Panc1 (cell line): ENCODE results near the gene C13orf42. TPM values are rescaled to one million over a fixed set of nuclear protein-coding genes. Genes with fewer than 3 reads are reported as not detected.

Experiments
- ATAC-seq: fragments of 200-7000 bp; cut with Tn5 transposase; 2 replicates; pipeline ENCODE4 v1.9.1; 2020; ENCODE audit warnings: mild to moderate bottlenecking, moderate library complexity
- BruUV-seq: library from RNA; stranded (reverse); fragments of 400-500 nt; replicated peaks from 2 replicates; lab custom pipeline; 2021; lab: Mats Ljungman, UMichigan
- CTCF ChIA-PET: fragments of 300-600 bp; sonication (Branson Sonifier 250); formaldehyde crosslinking; loops from one replicate; lab custom pipeline; 2022; ENCODE audit warnings: antibody characterized with exemption; lab: Charles Lee
- POLR2A ChIA-PET: fragments of 300-600 bp; sonication (Branson Sonifier 250); formaldehyde crosslinking; loops from one replicate; lab custom pipeline; 2022; ENCODE audit warnings: antibody characterized with exemption; lab: Charles Lee
- DNase-seq: peaks from one replicate; pipeline ENCODE4 v3.0.0-alpha.2; 2010; ENCODE audit warnings: low read depth, low spot score
- H3K27ac ChIP-seq: 2 replicates; pipeline ENCODE4 v1.5.1; 2011; ENCODE audit warnings: mild to moderate bottlenecking, low read length, inconsistent platforms
- H3K27me3 ChIP-seq: fragments of 200-500 bp; sonication (Bioruptor generic); 2 replicates; pipeline ENCODE4 v1.6.0; 2014; ENCODE audit warnings: low read length, inconsistent platforms; ENCODE audit not compliant: control insufficient read depth, insufficient read depth
- H3K36me3 ChIP-seq: fragments of 200-500 bp; sonication (Bioruptor generic); 2 replicates; pipeline ENCODE4 v1.5.1; 2014; ENCODE audit warnings: inconsistent platforms, mild to moderate bottlenecking, low read length, moderate library complexity; ENCODE audit not compliant: control insufficient read depth, insufficient read depth
- H3K4me1 ChIP-seq: 2 replicates; pipeline ENCODE4 v1.5.1; 2011; ENCODE audit warnings: inconsistent platforms, mild to moderate bottlenecking, low read length, moderate library complexity; ENCODE audit not compliant: control insufficient read depth, insufficient read depth
- H3K4me3 ChIP-seq, 2 experiments: 2 replicates each; pipeline ENCODE4 v1.5.1; 2011 to 2012; ENCODE audit warnings: low read depth in 2 of 2, low read length in 2 of 2, mild to moderate bottlenecking in 2 of 2, inconsistent platforms in 1 of 2, moderate library complexity in 1 of 2
- H3K9me3 ChIP-seq: fragments of 200-500 bp; sonication (Bioruptor generic); 2 replicates; pipeline ENCODE4 v1.5.1; 2014; ENCODE audit warnings: low read depth, mild to moderate bottlenecking, inconsistent platforms, low read length, moderate library complexity; ENCODE audit not compliant: control insufficient read depth, insufficient read depth
- CTCF ChIP-seq: fragments of 450-650 bp; IDR thresholded peaks from 2 replicates; pipeline ENCODE4 v1.5.1; 2017; ENCODE audit warnings: mild to moderate bottlenecking
- POLR2AphosphoS5 ChIP-seq: IDR thresholded peaks from 2 replicates; pipeline ENCODE4 v1.6.1; 2012; ENCODE audit warnings: mild to moderate bottlenecking, low read depth, low read length, moderate library complexity
- REST ChIP-seq, 2 experiments: IDR thresholded peaks; 2 replicates each; pipeline ENCODE4 v1.6.1; 2011 to 2012; ENCODE audit warnings: low read depth in 2 of 2, control low read depth in 1 of 2, low read length in 1 of 2, mild to moderate bottlenecking in 1 of 2, moderate library complexity in 1 of 2; ENCODE audit not compliant: insufficient read depth in 1 of 2
- SIN3A ChIP-seq: IDR thresholded peaks from 2 replicates; pipeline ENCODE4 v1.6.1; 2012; ENCODE audit warnings: low read depth, mild to moderate bottlenecking, low read length, moderate library complexity, borderline replicate concordance; ENCODE audit not compliant: insufficient read depth
- TCF7L2 ChIP-seq: IDR thresholded peaks from 2 replicates; pipeline ENCODE4 v1.6.1; 2011; ENCODE audit warnings: mild to moderate bottlenecking, low read depth, low read length, inconsistent platforms
- in situ Hi-C: cut with HindIII; loops from 2 replicates; pipeline ENCODE4 v1.10.0; 2016; ENCODE audit warnings: low sequenced_read_pairs, low pct_unique_long_range_greater_than_20kb
- intact Hi-C: fragments of 100-400 bp; cut with micrococcal nuclease; formaldehyde crosslinking; loops from one replicate; pipeline ENCODE4 v1.10.0; 2022; ENCODE audit not compliant: unreplicated experiment
- total RNA-seq: library from RNA; stranded (reverse); gene quantifications from one replicate; pipeline ENCODE4 v1.2.1, GENCODE V29; 2021; ENCODE audit not compliant: unreplicated experiment

The C13orf42 gene
- total RNA-seq, 1 experiment from 2014 or later, result not detected

GRCh38 chr13:51137250-51137649, 26.2 kb upstream of the C13orf42 start:
- H3K27ac ChIP-seq, result no peak overlapping the region
- H3K4me1 ChIP-seq, result no peaks in the 10 kb centered on the region
- intact Hi-C loops, result no loop called here
- ChIA-PET CTCF (no interaction called here), POLR2A (no interaction called here)
- H3K36me3 ChIP-seq, result no peaks in the 10 kb centered on the region
- in situ Hi-C loops, result no loop called here
- ATAC-seq, result no peak
- no peak for DNase-seq
- H3K27me3 ChIP-seq, result no peaks in the 10 kb centered on the region
- no peak overlapping the region for H3K4me3 ChIP-seq
- no TSS peak for BruUV-seq
- TF ChIP-seq SIN3A (no peak), REST (IDR thresholded peaks at IDR 0.05; ENCODE audit: insufficient read depth in 1 of 2, low read depth in 2 of 2, low read length in 1 of 2) (no peak), TCF7L2 (no peak), CTCF (no peak), POLR2AphosphoS5 (no peak)
- no peaks in the 10 kb centered on the region for H3K9me3 ChIP-seq

GRCh38 chr13:51136276-51136980, 25.4 kb upstream of the C13orf42 start:
- no peak overlapping the region for H3K27ac ChIP-seq
- no peak for ATAC-seq
- no peaks in the 10 kb centered on the region for H3K27me3 ChIP-seq
- ChIA-PET CTCF (interaction anchor here (0.5 kb wide), 1 partner anchor 90 kb away, joined by 5 read pairs; no protein-coding TSS in a partner anchor), POLR2A (no interaction called here)
- TF ChIP-seq CTCF, result no peak
- TF ChIP-seq SIN3A, result no peak
- peak in 1 of 2 experiments; percentile 67; a peak in 2 of 4 replicates for TF ChIP-seq REST (IDR thresholded peaks at IDR 0.05; ENCODE audit: insufficient read depth in 1 of 2, low read depth in 2 of 2, low read length in 1 of 2)
- no peaks in the 10 kb centered on the region for H3K4me1 ChIP-seq
- no TSS peak for BruUV-seq
- intact Hi-C loops, result no loop called here
- H3K9me3 ChIP-seq, result no peaks in the 10 kb centered on the region
- in situ Hi-C loops, result no loop called here
- H3K4me3 ChIP-seq, result no peak overlapping the region
- no peak for DNase-seq
- H3K36me3 ChIP-seq, result no peaks in the 10 kb centered on the region
